ENCODE results near the gene RTN4R.

Gene RTN4R

GRCh38 chr22:20226760-20227350, 41.3 kb downstream of the RTN4R start:
- H3K27ac ChIP-seq: no peak overlapping the region
- no peak for TF ChIP-seq CTCF (conservative IDR thresholded peaks at IDR 0.05)

GRCh38 chr22:20226077-20226716, 41.9 kb downstream of the RTN4R start:
- no peak for TF ChIP-seq CTCF (conservative IDR thresholded peaks at IDR 0.05)
- no peak overlapping the region for H3K27ac ChIP-seq

GRCh38 chr22:20225693-20225966, 42.5 kb downstream of the RTN4R start:
- TF ChIP-seq CTCF (conservative IDR thresholded peaks at IDR 0.05): no peak
- H3K27ac ChIP-seq: no peak overlapping the region

- TF ChIP-seq CTCF (conservative IDR thresholded peaks at IDR 0.05): no peak
- no peak overlapping the region for H3K27ac ChIP-seq
Measured at GRCh38 chr22:20224917-20225692, 43.0 kb downstream of the RTN4R start.

GRCh38 chr22:20224256-20224626, 43.9 kb downstream of the RTN4R start:
- TF ChIP-seq CTCF (conservative IDR thresholded peaks at IDR 0.05): no peak
- H3K27ac ChIP-seq: peak overlapping the region; percentile 84; the same call in 1 of the 2 replicates

GRCh38 chr22:20223421-20224255, 44.5 kb downstream of the RTN4R start:
- peak overlapping the region; percentile 84 for H3K27ac ChIP-seq
- no peak for TF ChIP-seq CTCF (conservative IDR thresholded peaks at IDR 0.05)

Data from VCaP (cell line).